Activated gamma-delta T cell treated with anti-CD3 and anti-CD28 coated beads, Interleukin-2, amount 50 U/mL, for 16 hours (primary cell): ENCODE results near the gene GALR3.

Experiments
- DNase-seq: peaks from one replicate; pipeline ENCODE4 v3.0.0-alpha.2; 2020; ENCODE audit warnings: low read depth

The GALR3 gene

GRCh38 chr22:37824674-37825641 lies 1.8 kb downstream of the GALR3 start:
- no peak for DNase-seq

DNA sequence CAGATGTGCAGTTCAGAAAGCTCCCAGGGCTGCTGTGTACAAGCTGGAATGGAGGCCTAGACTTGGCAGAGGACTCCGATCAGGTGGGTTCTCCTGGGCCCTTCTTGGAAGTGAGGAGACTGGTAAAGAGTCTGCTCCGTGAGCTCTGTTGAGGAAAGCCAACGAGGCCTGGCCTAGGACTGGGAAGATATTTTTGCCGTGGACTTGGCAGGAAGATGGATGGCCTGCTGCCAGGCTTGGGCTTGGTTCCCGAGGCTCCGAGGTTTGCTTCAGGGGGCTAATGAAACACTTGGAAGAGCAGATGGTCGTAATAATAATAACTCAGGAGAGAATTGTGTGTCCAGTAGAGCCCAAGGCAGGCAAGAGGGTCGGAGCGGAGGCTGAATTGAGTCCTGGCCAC lies 3.9 kb downstream of the GALR3 start:
- DNase-seq, result no peak

DNA sequence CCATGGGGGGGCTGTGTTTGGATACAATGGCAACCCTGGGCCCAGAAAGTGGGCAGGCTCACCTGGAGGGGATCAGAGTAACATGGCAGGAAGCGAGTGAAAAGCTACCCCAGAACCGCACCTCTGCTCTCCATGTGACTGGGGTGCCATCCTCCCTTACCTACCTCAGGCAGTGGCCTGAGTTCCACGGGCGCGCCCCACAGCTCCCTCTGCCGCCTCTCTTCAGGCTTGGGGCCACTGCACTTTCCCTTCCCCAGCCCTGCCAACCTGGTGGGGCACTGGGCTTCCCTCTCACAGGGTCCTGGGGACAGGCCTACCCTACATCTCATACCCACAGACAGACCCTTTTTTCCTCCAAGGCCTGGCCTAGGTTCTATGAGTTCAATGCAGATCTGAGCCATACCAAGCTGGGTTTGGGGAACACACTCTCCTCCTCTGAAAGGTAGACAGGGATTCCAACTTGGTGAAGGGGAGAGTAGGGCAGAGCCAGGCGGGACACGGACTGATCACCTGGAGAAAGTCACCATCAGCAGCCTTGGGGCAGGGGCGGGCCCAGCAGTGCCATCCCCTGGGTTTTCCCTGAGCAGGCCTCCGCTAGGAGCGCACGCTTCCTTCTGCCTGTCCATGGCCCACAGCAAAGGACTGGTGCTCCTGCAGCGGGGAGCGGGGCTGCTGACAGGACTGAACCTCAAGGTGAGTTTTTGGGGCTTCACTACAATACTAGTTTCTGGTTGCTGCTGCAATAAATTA lies 7.1 kb downstream of the GALR3 start:
- DNase-seq, result no peak

- DNase-seq, result no peak
Measured at GRCh38 chr22:37831472-37831871, 8.3 kb downstream of the GALR3 start.

GRCh38 chr22:37832022-37832857 lies 9.1 kb downstream of the GALR3 start:
- no peak for DNase-seq

DNA sequence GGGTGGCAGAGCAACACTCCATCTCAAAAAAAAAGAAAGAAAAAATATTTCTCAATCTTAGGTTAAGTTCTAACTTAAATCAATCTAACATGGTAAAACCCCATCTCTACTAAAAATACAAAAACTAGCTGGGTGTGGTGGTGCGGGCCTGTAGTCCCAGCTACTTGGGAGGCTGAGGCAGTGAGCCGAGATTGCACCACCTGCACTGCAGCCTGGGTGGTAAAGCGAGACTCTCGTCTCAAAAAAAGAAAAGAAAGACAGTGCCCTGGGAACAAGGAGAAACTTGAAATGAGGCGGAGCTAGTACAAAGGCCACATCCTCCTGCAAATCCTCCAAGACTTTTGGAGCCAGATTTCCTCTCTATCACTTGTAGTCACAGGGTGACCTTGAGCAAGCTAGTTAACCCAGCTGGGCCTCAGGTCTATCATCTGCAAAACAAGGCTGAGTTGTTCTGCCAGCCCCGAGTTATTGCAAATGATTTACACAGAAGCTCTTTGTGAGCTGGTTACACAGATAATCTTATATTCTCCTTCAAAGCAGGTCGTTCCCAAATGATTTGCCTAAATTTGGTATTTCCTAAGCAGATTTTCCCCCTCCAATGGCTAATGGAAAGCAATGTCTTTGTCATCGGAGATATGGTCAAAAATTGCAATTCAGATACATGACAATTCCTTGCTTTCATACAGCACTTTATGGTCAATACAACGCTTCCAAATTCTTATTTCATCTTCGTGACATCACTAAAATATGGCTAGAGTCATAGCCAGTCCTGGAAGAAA lies 19.0 kb downstream of the GALR3 start:
- no peak for DNase-seq

- DNase-seq, result peak; percentile 26
Measured at GRCh38 chr22:37843741-37844089, 20.5 kb downstream of the GALR3 start.

DNA sequence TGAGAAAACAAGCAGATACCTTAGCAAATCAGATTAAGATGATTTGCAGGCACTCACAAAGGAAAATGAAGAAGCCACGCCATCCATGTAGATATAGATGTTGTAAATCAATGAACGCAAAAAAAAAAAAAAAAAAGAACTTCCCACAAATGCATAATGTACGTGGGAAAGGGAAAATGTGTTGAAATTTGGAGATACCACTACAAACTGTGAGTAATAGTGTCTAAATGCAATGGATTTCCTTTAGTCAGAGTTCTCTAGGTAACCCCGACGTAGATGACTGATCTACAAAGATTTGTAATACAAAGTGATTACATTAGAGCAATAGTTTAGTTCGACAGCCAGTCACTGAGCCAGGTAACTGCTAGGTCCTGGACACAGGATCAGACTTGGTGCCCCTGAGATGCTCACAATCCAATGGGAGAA lies 21.7 kb downstream of the GALR3 start:
- DNase-seq, result no peak

DNA sequence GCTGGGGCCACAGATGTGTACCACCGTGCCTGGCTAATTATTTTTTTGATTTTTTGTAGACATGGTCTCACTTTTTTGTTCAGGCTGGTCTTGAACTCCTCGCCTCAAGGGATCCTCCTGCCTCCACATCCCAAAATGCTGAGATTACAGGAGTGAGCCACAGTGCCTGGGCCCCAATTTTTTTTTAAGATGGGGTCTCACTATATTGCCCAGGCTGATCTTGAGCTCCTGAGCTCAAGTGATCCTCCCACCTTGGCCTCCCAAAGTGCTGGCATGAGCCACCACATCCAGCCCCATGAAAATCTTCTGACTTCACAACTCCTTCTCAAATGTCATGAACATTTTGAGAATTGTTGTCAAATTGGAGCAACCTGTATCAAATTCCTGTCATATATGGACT lies 23.3 kb downstream of the GALR3 start:
- DNase-seq, result no peak

DNA sequence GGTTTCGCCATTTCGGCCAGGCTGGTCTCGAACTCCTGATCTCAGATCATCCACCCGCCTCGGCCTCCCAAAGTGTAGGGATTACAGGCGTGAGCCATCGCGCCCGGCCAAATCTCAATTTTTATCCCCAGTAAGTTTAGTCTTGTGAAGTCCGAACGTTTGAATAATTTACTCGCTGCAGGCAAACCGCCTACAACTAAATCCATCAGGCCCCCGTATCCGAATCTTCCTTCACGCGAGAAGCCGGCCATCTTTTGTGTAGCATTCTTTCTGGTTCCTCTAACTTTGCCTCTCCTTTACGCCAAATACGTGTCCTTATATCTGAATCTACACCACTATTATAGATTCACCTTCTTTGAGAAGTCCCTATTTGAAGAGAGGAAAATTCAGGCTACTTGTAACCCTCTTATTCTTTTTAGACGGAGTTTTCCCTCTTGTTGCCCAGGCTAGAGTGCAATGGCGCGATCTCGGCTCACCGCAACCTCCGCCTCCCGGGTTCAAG lies 25.5 kb downstream of the GALR3 start:
- no peak for DNase-seq

- DNase-seq, result peak; percentile 81
Measured at GRCh38 chr22:37849089-37849751, 26.0 kb downstream of the GALR3 start, which contains the start of gene EIF3L. Gene EIF3L, plus strand, starts transcription at chr22:37849419. Its CDS starts 31 bp downstream, at chr22:37849450.

- DNase-seq, result no peak
Measured at GRCh38 chr22:37850801-37851200, 27.6 kb downstream of the GALR3 start.

- no peak for DNase-seq
Measured at GRCh38 chr22:37852418-37852817, 29.2 kb downstream of the GALR3 start.

GRCh38 chr22:37854946-37855345 lies 31.8 kb downstream of the GALR3 start:
- no peak for DNase-seq

DNA sequence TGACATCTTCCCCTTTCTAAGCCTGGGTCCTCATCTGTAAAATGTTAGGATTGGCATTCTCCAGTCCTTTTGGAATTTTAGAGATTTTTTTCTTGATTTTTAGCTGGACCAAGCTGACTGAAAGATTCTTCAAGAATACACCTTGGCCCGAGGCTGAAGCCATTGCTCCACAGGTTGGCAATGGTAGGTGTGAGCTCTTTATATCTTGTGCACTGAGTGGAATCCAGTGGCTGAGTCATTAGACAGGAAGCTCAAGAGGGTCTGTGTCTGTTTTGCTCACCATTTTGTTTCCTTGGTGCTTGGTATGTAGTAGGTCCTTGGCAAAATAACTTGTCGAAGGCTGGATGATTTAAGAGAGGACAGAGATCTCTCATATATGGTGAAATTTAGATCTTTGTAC lies 32.3 kb downstream of the GALR3 start:
- DNase-seq, result no peak

- DNase-seq, result no peak
Measured at GRCh38 chr22:37860796-37861421, 37.7 kb downstream of the GALR3 start.

- DNase-seq, result no peak
Measured at GRCh38 chr22:37862570-37863325, 39.6 kb downstream of the GALR3 start.

GRCh38 chr22:37865510-37865909 lies 42.3 kb downstream of the GALR3 start:
- DNase-seq, result no peak

- DNase-seq, result no peak
Measured at GRCh38 chr22:37870273-37870672, 47.1 kb downstream of the GALR3 start.
